Sigmoid colon (tissue), 7 donors: ENCODE results near the gene ROBO1. TPM values are rescaled to one million over a fixed set of nuclear protein-coding genes. Genes with fewer than 3 reads are reported as not detected.

ENCODE experiments used
- DNase-seq: peaks from one replicate; pipeline ENCODE4 v3.0.0-alpha.2; 2019
- H3K27ac ChIP-seq, 4 donors: fragments of 200-600 bp; sonication (generic); one replicate each; pipeline ENCODE4 v1.5.1; 2016 to 2019; ENCODE audit warnings: mild to moderate bottlenecking in 1 of 4
- H3K27me3 ChIP-seq, 3 donors: fragments of 200-600 bp; sonication (generic); one replicate each; pipeline ENCODE4 v1.5.1; 2019; ENCODE audit warnings: mild to moderate bottlenecking in 1 of 3
- H3K36me3 ChIP-seq, 4 donors: fragments of 200-600 bp; sonication (generic); one replicate each; pipeline ENCODE4 v1.5.1; 2016 to 2019
- H3K4me1 ChIP-seq, 4 donors: fragments of 200-600 bp; sonication (generic); one replicate each; pipeline ENCODE4 v1.5.1; 2017 to 2019
- H3K4me3 ChIP-seq, 4 donors: fragments of 200-600 bp; sonication (generic); one replicate each; pipeline ENCODE4 v1.5.1; 2017 to 2019; ENCODE audit warnings: mild to moderate bottlenecking in 2 of 4, moderate library complexity in 1 of 4
- H3K9me3 ChIP-seq, 4 donors: fragments of 200-600 bp in 3 of 4; sonication (generic) in 3 of 4; one replicate each; pipeline versions ENCODE4 v1.5.1 to v1.6.1; 2013 to 2019
- CTCF ChIP-seq, 4 experiments: fragments of 450-650 bp in 3 of 4; fragments of 200-600 bp in 1 of 4; IDR thresholded peaks; one replicate each; pipeline ENCODE4 v1.5.1; 2016 to 2019; ENCODE audit warnings: antibody characterized with exemption in 4 of 4, mild to moderate bottlenecking in 3 of 4, moderate library complexity in 2 of 4
- EP300 ChIP-seq, 4 donors: sonication (generic); formaldehyde crosslinking; IDR thresholded peaks; one replicate each; pipeline ENCODE4 v1.6.1; 2017; ENCODE audit warnings: antibody characterized with exemption in 4 of 4
- POLR2A ChIP-seq, 2 donors: fragments of 450-650 bp; IDR thresholded peaks; one replicate each; pipeline ENCODE4 v1.6.1; 2016; ENCODE audit warnings: antibody characterized with exemption in 2 of 2, mild to moderate bottlenecking in 2 of 2, moderate library complexity in 2 of 2
- POLR2AphosphoS5 ChIP-seq, 4 donors: sonication (generic); formaldehyde crosslinking; IDR thresholded peaks; one replicate each; pipeline ENCODE4 v1.6.1; 2017; ENCODE audit warnings: antibody characterized with exemption in 4 of 4
- WGBS, 2 donors: extraction: QIAGEN DNeasy Blood & Tissue Kit; methylation state at CpG; one replicate each; pipeline ENCODE4 v1.1.7; 2013; 5-methylcytosine and 5-hydroxymethylcytosine counted together
- intact Hi-C: fragments of 100-400 bp; cut with DNase I; formaldehyde crosslinking; loops from one replicate; pipeline ENCODE4 v1.15.1; 2023
- polyA plus RNA-seq, 3 donors: library from polyadenylated mRNA; stranded (reverse); fragments of 200-250 nt; gene quantifications; one replicate each; pipeline ENCODE4 v1.2.3, GENCODE V29; 2013
- total RNA-seq, 4 donors: library from RNA; depleted of rRNA; stranded (reverse); fragments of >200 nt; gene quantifications; one replicate each; pipeline ENCODE4 v1.1.0, GENCODE V29; 2016
- donor health status: healthy with polysubstance abuse.
- donor health status: Bipolar disorder and iron deficiency.
- donor health status: healthy.

The ROBO1 gene
- total and polyA plus RNA-seq, 7 donors: 0.69 to 45.7 (median 32.4) TPM

GRCh38 chr3:78986416-78987101 lies 781.2 kb downstream of the ROBO1 start:
- no peaks in the 10 kb centered on the region for H3K36me3 ChIP-seq
- H3K9me3 ChIP-seq: peaks cover 0 to 2% (median under 1%) of the 10 kb centered on the region in 4 donors
- no peak for DNase-seq
- intact Hi-C loops: no loop called here
- H3K4me3 ChIP-seq: no peak overlapping the region
- no peak overlapping the region for H3K27ac ChIP-seq
- peaks cover 0 to 14% (median 4%) of the 10 kb centered on the region in 4 donors for H3K4me1 ChIP-seq
- WGBS, 2 donors: 48 to 59% methylated on average over 5 of the region's 5 CpGs
- no peak for TF ChIP-seq CTCF (IDR thresholded peaks at IDR 0.05)
- TF ChIP-seq EP300 (IDR thresholded peaks at IDR 0.05): no peak
- no peak for TF ChIP-seq POLR2A (IDR thresholded peaks at IDR 0.05)
- no peak for TF ChIP-seq POLR2AphosphoS5 (IDR thresholded peaks at IDR 0.05)
- H3K27me3 ChIP-seq: no peaks in the 10 kb centered on the region

DNA sequence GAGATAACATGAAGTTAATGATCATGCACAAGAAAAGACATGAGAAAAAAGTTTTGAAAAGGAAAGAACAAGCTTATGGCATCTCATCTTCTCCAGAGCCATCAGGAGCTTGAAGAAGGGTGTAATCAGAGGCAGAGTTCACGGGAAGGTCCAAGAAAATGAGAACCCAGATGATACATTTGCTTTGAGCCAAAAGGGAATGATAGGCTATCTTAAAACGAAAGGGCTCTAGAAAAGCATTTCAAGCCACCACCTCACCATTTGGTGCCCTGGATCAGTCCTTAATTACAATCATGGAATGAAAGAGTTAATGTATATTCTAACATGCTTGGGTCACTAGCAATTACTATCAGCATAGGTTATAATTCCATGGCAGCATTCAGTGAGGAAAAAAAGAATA lies 781.8 kb downstream of the ROBO1 start:
- TF ChIP-seq POLR2AphosphoS5 (IDR thresholded peaks at IDR 0.05) (no peak), POLR2A (IDR thresholded peaks at IDR 0.05) (no peak), CTCF (IDR thresholded peaks at IDR 0.05) (no peak), EP300 (IDR thresholded peaks at IDR 0.05) (no peak)
- 77 to 81% methylated on average over 2 of the region's 2 CpGs for WGBS, 2 donors
- intact Hi-C loops: no loop called here
- Histone ChIP-seq H3K27ac (no peak overlapping the region), H3K4me3 (no peak overlapping the region), H3K36me3 (no peaks in the 10 kb centered on the region), H3K27me3 (no peaks in the 10 kb centered on the region), H3K4me1 (peaks cover 0 to 14% (median 4%) of the 10 kb centered on the region in 4 donors), H3K9me3 (no peaks in the 10 kb centered on the region)
- DNase-seq: no peak

DNA sequence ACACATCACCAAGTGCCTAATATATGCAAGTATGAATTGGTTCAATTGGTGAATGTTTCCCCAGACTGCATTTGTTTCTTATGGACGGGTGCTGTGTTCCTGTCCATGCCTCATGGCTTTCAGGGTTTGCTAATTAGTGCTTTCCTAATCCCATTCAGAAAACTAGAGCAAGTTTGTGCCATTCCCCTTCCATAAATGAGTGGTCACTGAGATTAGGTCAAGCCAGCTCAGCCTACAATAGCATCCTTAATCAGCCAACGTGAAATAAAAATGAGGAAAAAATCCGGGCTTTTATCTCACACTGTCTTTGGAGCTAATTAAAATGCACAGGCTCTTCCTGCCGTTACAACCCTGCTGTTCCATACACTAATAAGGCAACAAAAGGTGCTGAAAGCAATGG lies 788.8 kb downstream of the ROBO1 start:
- no peak for TF ChIP-seq EP300 (IDR thresholded peaks at IDR 0.05)
- no peak for TF ChIP-seq POLR2A (IDR thresholded peaks at IDR 0.05)
- no peak for TF ChIP-seq CTCF (IDR thresholded peaks at IDR 0.05)
- no peak for TF ChIP-seq POLR2AphosphoS5 (IDR thresholded peaks at IDR 0.05)
- Histone ChIP-seq H3K36me3 (no peaks in the 10 kb centered on the region), H3K27ac (no peak overlapping the region), H3K4me1 (peaks cover 0 to 10% (median 0%) of the 10 kb centered on the region in 4 donors), H3K27me3 (no peaks in the 10 kb centered on the region), H3K4me3 (no peak overlapping the region), H3K9me3 (no peaks in the 10 kb centered on the region)
- intact Hi-C loops: no loop called here
- DNase-seq: no peak
- 47 to 65% methylated on average over 4 of the region's 4 CpGs for WGBS, 2 donors

- TF ChIP-seq POLR2AphosphoS5 (IDR thresholded peaks at IDR 0.05): no peak
- no peak for TF ChIP-seq POLR2A (IDR thresholded peaks at IDR 0.05)
- TF ChIP-seq CTCF (IDR thresholded peaks at IDR 0.05): no peak
- no peak for TF ChIP-seq EP300 (IDR thresholded peaks at IDR 0.05)
- Histone ChIP-seq H3K27me3 (no peaks in the 10 kb centered on the region), H3K9me3 (no peaks in the 10 kb centered on the region), H3K4me1 (peaks cover 0 to 10% (median under 1%) of the 10 kb centered on the region in 4 donors), H3K27ac (no peak overlapping the region), H3K4me3 (no peak overlapping the region), H3K36me3 (no peaks in the 10 kb centered on the region)
- intact Hi-C loops: no loop called here
- no peak for DNase-seq
These were observed 789.8 kb downstream of the ROBO1 start for GRCh38 chr3:78978037-78978436.

GRCh38 chr3:78977073-78977472 lies 790.7 kb downstream of the ROBO1 start:
- H3K4me1 ChIP-seq: peaks cover 0 to 11% (median 6%) of the 10 kb centered on the region in 4 donors
- no peak overlapping the region for H3K27ac ChIP-seq
- H3K4me3 ChIP-seq: no peak overlapping the region
- intact Hi-C loops: no loop called here
- DNase-seq: no peak
- H3K9me3 ChIP-seq: no peaks in the 10 kb centered on the region
- H3K36me3 ChIP-seq: no peaks in the 10 kb centered on the region
- no peaks in the 10 kb centered on the region for H3K27me3 ChIP-seq
- no peak for TF ChIP-seq POLR2A (IDR thresholded peaks at IDR 0.05)
- TF ChIP-seq CTCF (IDR thresholded peaks at IDR 0.05): no peak
- TF ChIP-seq POLR2AphosphoS5 (IDR thresholded peaks at IDR 0.05): no peak
- TF ChIP-seq EP300 (IDR thresholded peaks at IDR 0.05): no peak
